ENCODE measurements around the gene CLSTN3.

Gene CLSTN3

DNA sequence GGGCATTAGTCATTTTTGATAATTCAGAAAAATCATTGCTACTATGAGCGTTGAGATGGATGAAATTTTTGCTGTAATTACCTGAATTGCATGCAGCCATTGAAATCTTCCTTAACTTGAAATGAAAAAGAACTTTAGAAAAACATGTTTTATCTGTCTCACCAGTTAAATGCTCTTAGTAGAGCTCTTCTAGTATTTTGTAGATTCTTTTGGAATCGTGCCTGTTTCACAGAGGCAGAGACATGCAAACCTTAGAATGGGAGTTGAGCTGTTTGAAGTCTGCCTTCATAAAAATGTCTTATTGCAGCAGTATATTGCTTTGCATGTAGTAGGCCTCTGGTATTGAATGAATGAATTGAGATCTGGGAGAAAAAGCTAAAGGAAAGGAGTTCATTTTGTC lies 63.5 kb downstream of the CLSTN3 start:
- no peak for DNase-seq

DNA sequence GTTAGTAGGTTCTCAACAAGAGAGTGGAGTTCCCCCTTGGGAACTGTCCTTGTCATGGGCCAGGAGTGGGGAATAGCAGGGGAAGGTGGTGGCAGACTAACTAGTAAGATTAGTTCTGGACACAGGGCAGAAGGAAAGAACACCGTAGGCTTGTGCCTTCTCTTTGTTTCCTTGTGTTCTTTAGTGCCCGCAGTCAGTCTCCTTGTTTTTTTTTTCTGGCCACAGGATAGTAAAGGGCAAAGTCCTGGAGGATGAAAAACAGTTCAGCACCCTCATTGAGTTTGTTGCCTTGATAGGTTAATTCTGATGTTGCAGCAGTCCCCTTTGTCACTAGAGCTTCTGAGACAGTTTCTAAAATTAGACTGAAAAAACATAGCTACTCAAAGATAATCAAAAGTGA lies 67.7 kb downstream of the CLSTN3 start:
- no peak for DNase-seq

- DNase-seq: no peak
Measured at GRCh38 chr12:7203109-7203508, 72.9 kb downstream of the CLSTN3 start.

DNA sequence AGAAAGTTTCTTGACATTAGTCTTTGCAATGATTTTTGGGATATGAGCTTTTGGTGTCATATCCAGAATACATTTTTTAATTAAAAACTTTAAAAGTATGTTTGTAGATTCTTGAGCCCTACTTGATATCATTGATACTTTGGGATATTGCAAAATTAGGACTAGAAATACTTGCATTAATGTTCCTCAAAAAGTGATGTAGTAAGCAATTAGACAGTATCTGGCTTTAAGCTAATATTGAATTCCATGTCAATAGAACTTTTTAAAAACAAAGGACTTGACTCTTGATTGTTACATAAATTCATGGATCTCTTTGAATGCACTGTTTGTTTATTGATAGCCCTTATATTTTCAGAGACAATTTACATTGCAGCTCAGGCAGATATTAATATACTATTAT lies 74.9 kb downstream of the CLSTN3 start:
- no peak for DNase-seq

DNA sequence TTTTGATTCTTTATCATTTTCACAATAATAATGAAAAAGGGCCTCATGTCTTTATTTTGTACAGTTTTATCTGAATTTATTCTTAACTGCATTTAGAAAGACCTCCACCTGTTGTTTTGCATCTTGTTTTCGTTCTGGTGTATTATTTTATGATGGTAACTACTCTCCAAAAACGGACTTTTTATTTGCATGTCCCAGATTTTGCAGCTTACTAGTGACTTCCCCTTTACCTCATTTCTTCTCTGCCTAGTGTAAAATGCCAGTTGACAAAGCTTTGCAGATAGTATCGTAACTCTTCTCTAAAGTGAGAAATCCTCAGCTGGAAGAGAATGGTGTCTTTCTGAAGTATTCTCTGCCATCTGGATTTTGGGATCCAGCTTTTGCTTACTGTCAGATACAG lies 76.5 kb downstream of the CLSTN3 start:
- no peak for DNase-seq

DNA sequence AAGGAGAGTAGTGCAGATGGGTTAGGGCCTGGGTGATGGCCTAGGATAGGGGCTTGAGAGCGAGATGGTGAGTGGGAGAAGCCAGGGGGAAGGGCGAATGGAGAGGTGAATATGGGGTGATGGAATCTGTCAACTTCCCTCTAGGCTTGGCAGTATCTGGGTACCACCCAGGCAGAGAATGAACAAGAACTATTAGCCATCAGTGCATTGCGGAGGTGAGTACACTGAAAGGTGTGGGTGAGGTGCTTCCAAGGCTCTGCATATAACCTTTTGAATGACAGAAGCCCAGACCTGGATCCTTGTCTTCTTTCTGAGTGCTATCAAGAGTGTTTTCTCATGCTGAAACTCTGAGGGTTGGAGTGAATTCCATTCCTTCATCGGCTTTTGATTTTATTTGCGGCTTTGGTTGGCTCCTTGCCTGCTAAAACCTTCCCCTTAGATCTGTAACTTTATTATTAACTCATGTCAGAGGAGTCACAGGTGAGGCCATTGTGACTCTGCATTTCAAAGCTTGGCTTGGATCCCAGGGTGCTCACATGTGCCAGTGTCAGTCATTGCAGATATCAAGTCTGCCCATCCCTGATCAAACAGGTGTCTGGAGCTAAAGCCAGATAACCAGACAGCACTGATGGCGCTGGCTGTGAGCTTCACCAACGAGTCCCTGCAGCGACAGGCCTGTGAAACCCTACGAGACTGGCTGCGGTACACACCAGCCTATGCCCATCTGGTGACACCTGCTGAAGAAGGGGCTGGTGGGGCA lies 77.9 kb downstream of the CLSTN3 start:
- DNase-seq: no peak

Measured in activated CD4-positive, alpha-beta T cell treated with anti-CD3 and anti-CD28 coated beads for 1 hour (primary cell).